ENCODE results near the gene OPCML. TPM values are rescaled to one million over a fixed set of nuclear protein-coding genes. Genes with fewer than 3 reads are reported as not detected.

The OPCML gene
- total and polyA plus RNA-seq, 7 donors, result 0.01 to 0.80 (median 0.07) TPM; not detected in 4

GRCh38 chr11:133019545-133020371, 512.5 kb downstream of the OPCML start:
- H3K4me1 ChIP-seq, result no peaks in the 10 kb centered on the region
- H3K27ac ChIP-seq, result no peak overlapping the region
- no peaks in the 10 kb centered on the region for H3K27me3 ChIP-seq (ENCODE audit: insufficient read depth in 3 of 3, low read length in 2 of 3)
- H3K4me3 ChIP-seq, result no peak overlapping the region
- H3K9me3 ChIP-seq, result no peaks in the 10 kb centered on the region
- 85 to 88% (median 85%) methylated on average over 17 of the region's 17 CpGs for WGBS, 3 donors
- TF ChIP-seq, protein P1, sequence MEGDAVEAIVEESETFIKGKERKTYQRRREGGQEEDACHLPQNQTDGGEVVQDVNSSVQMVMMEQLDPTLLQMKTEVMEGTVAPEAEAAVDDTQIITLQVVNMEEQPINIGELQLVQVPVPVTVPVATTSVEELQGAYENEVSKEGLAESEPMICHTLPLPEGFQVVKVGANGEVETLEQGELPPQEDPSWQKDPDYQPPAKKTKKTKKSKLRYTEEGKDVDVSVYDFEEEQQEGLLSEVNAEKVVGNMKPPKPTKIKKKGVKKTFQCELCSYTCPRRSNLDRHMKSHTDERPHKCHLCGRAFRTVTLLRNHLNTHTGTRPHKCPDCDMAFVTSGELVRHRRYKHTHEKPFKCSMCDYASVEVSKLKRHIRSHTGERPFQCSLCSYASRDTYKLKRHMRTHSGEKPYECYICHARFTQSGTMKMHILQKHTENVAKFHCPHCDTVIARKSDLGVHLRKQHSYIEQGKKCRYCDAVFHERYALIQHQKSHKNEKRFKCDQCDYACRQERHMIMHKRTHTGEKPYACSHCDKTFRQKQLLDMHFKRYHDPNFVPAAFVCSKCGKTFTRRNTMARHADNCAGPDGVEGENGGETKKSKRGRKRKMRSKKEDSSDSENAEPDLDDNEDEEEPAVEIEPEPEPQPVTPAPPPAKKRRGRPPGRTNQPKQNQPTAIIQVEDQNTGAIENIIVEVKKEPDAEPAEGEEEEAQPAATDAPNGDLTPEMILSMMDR (IDR thresholded peaks at IDR 0.05), result no peak
- intact Hi-C loops (cut with DNase I), result no loop called here
- no peak for DNase-seq
- H3K36me3 ChIP-seq (ENCODE audit: insufficient read depth in 1 of 2, low read depth in 1 of 2), result no peaks in the 10 kb centered on the region
- ATAC-seq, result no peak

DNA sequence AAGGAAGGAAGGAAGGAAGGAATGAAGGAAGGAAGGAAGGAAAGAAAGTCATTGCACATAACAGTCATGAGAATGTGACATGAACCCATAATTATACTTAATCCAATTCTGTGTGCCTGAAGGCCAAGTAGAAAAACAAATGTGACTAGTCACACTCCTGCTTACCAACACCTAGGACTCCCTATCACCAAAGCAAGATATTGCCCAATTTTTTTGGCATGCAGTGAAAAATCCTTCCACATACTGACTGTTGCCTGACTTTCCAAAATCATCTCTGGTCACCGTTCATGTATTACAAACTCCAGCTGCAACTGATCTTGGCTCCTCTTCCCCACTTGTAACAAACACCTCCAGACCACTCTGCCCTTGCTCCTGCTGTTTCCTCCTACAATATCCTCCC, 516.8 kb downstream of the OPCML start:
- no peaks in the 10 kb centered on the region for H3K36me3 ChIP-seq (ENCODE audit: insufficient read depth in 1 of 2, low read depth in 1 of 2)
- ATAC-seq (no peak), DNase-seq (no peak)
- TF ChIP-seq, protein P1 (IDR thresholded peaks at IDR 0.05), result no peak
- H3K27ac ChIP-seq, result no peak overlapping the region
- H3K4me3 ChIP-seq, result no peak overlapping the region
- H3K27me3 ChIP-seq (ENCODE audit: insufficient read depth in 3 of 3, low read length in 2 of 3), result no peaks in the 10 kb centered on the region
- no peaks in the 10 kb centered on the region for H3K4me1 ChIP-seq
- H3K9me3 ChIP-seq, result no peaks in the 10 kb centered on the region
- WGBS, 3 donors, result 32 to 63% (median 35%) methylated on average over 1 of the region's 1 CpG
- intact Hi-C loops (cut with DNase I), result no loop called here

DNA sequence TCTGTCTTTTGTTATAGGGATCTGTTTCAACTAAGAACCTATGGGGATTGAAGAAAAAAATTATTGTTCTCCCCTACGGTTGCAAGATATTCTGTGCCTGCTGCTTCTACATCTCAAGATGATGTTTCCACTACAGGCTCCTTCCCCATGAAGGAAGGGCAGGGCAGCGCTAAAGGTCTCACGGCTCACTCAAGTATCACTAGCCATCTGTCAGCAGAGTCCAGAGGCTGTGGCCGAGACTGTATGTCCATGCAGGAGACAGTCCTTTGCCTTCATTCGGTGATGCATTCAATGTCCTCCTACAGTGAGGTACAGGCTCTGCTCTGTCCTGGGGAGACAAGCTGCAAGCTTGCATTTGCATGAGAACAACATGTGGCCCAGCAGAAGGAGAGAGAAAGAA, 518.0 kb downstream of the OPCML start:
- intact Hi-C loops (cut with DNase I), result no loop called here
- no peak for ATAC-seq
- no peak overlapping the region for H3K27ac ChIP-seq
- H3K4me1 ChIP-seq, result no peaks in the 10 kb centered on the region
- H3K27me3 ChIP-seq (ENCODE audit: insufficient read depth in 3 of 3, low read length in 2 of 3), result peaks cover 0 to 3% (median 0%) of the 10 kb centered on the region in 3 donors
- no peaks in the 10 kb centered on the region for H3K36me3 ChIP-seq (ENCODE audit: insufficient read depth in 1 of 2, low read depth in 1 of 2)
- TF ChIP-seq, protein P1 (IDR thresholded peaks at IDR 0.05), result no peak
- H3K9me3 ChIP-seq, result no peaks in the 10 kb centered on the region
- 73 to 78% (median 74%) methylated on average over 5 of the region's 5 CpGs for WGBS, 3 donors
- no peak overlapping the region for H3K4me3 ChIP-seq
- no peak for DNase-seq

DNA sequence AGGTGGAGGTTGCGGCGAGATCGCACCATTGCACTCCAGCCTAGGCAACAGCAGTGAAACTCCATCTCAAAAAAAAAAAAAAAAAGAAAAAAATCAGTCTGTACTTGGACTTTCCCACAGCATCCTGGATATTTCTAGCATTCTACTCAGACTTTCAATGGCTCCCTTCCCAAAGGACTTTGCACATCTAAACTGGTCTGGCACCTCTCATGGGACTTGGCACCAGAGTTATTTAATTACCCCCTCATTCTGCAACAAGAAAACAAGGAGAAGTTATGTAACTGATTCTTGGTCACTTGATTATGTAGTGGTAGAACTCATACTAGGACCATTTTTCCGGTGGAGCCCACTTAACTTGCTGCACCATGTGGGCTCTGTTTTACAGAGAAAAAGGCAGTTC, 519.5 kb downstream of the OPCML start:
- TF ChIP-seq, protein P1 (IDR thresholded peaks at IDR 0.05), result no peak
- ATAC-seq (no peak), DNase-seq (no peak)
- Histone ChIP-seq H3K9me3 (no peaks in the 10 kb centered on the region), H3K36me3 (ENCODE audit: insufficient read depth in 1 of 2, low read depth in 1 of 2) (no peaks in the 10 kb centered on the region), H3K4me3 (no peak overlapping the region), H3K4me1 (no peaks in the 10 kb centered on the region), H3K27ac (no peak overlapping the region), H3K27me3 (ENCODE audit: insufficient read depth in 3 of 3, low read length in 2 of 3) (peaks cover 0 to 3% (median 0%) of the 10 kb centered on the region in 3 donors)
- WGBS, 3 donors, result 94 to 99% (median 98%) methylated on average over 4 of the region's 4 CpGs
- intact Hi-C loops (cut with DNase I), result no loop called here

Data from psoas muscle (tissue), 8 donors.